ENCODE results near the gene CUL7.
"Not testable (repeated sequence)": the region's sequence is repeated elsewhere in the genome, so short reads cannot be mapped to it uniquely, and the experiment has no call there.

CUL7 gene

GRCh38 chr6:43043310-43043709 is 10.3 kb downstream of the CUL7 start:
- DNase-seq: no peak

GRCh38 chr6:43041475-43041874 is 12.2 kb downstream of the CUL7 start:
- not testable (repeated sequence) for DNase-seq

- no peak for DNase-seq
Measured at GRCh38 chr6:43040542-43041257, 13.0 kb downstream of the CUL7 start.

- no peak for DNase-seq
Measured at GRCh38 chr6:43038727-43039126, 14.9 kb downstream of the CUL7 start.

GRCh38 chr6:43037706-43038105 is 15.9 kb downstream of the CUL7 start:
- no peak for DNase-seq

- no peak for DNase-seq
Measured at GRCh38 chr6:43037197-43037596, 16.5 kb downstream of the CUL7 start.

- no peak for DNase-seq
Measured at GRCh38 chr6:43036712-43037111, 16.9 kb downstream of the CUL7 start.

GRCh38 chr6:43035495-43036194 is 18.0 kb downstream of the CUL7 start:
- DNase-seq: no peak

- DNase-seq: no peak
Measured at GRCh38 chr6:43034190-43034525, 19.5 kb downstream of the CUL7 start.

GRCh38 chr6:43033496-43034189 is 20.0 kb downstream of the CUL7 start:
- DNase-seq: no peak

- no peak for DNase-seq
Measured at GRCh38 chr6:43032326-43032725, 21.3 kb downstream of the CUL7 start.

- DNase-seq: no peak
Measured at GRCh38 chr6:43029120-43029519, 24.5 kb downstream of the CUL7 start.

- DNase-seq: no peak
Measured at GRCh38 chr6:43026365-43026764, 27.3 kb downstream of the CUL7 start.

- DNase-seq: peak; percentile 40
Measured at GRCh38 chr6:43024436-43024835, 29.2 kb downstream of the CUL7 start.

- peak; percentile 87 for DNase-seq
Measured at GRCh38 chr6:43021270-43022047, 32.2 kb downstream of the CUL7 start, which contains the start of gene RRP36. RRP36 (plus strand) TSS chr6:43021623; CDS start chr6:43021655, 32 bp downstream.

GRCh38 chr6:43020847-43021246 is 32.8 kb downstream of the CUL7 start:
- no peak for DNase-seq

- no peak for DNase-seq
Measured at GRCh38 chr6:43020052-43020705, 33.5 kb downstream of the CUL7 start.

- no peak for DNase-seq
Measured at GRCh38 chr6:43019152-43019551, 34.5 kb downstream of the CUL7 start.

- no peak for DNase-seq
Measured at GRCh38 chr6:43016943-43017334, 36.7 kb downstream of the CUL7 start.

GRCh38 chr6:43016176-43016942 is 37.3 kb downstream of the CUL7 start:
- no peak for DNase-seq

GRCh38 chr6:43014434-43014909 is 39.2 kb downstream of the CUL7 start:
- no peak for DNase-seq

All from activated CD4-positive, alpha-beta T cell treated with anti-CD3 and anti-CD28 coated beads, Interleukin-2, Interleukin-6, amounts not matched to agents 100 ng/mL and 50 ng/mL, durations not matched to agents 16 hours and 8 hours (primary cell).